K562 (cell line): ENCODE data around the gene PPP1R9B. TPM values are rescaled to one million over a fixed set of nuclear protein-coding genes. Genes with fewer than 3 reads are reported as not detected.

ENCODE experiments used
- ARID1B ChIP-seq: fragments of 450-650 bp; IDR thresholded peaks from 2 replicates; pipeline ENCODE4 v1.6.1; 2016; ENCODE audit warnings: antibody characterized with exemption, mild to moderate bottlenecking, inconsistent platforms
- CSDE1 ChIP-seq, 2 experiments: fragments of 450-650 bp; IDR thresholded peaks; 2 replicates each; pipeline ENCODE4 v1.6.1; 2016; ENCODE audit warnings: mild to moderate bottlenecking in 1 of 2
- CTBP1 ChIP-seq: fragments of 450-650 bp; IDR thresholded peaks from 2 replicates; pipeline ENCODE4 v1.6.1; 2016; ENCODE audit warnings: borderline replicate concordance
- KLF10 ChIP-seq: fragments of 250-450 bp; sonication (Bioruptor Pico); IDR thresholded peaks from 2 replicates; pipeline ENCODE4 v1.6.1; 2021; ENCODE audit warnings: matching md5 sums
- NKRF ChIP-seq: fragments of 450-650 bp; IDR thresholded peaks from 2 replicates; pipeline ENCODE4 v1.6.1; 2016; ENCODE audit warnings: borderline replicate concordance
- PHB2 ChIP-seq: fragments of 450-650 bp; IDR thresholded peaks from 2 replicates; pipeline ENCODE4 v1.6.1; 2017; ENCODE audit warnings: low read depth
- RFX7 ChIP-seq: fragments of 250-450 bp; sonication (Bioruptor Pico); IDR thresholded peaks from 2 replicates; pipeline ENCODE4 v1.5.1; 2021; ENCODE audit warnings: mild to moderate bottlenecking
- SAP30 ChIP-seq: fragments of 200-600 bp; sonication (generic); IDR thresholded peaks from 2 replicates; pipeline ENCODE4 v1.6.1; 2012; ENCODE audit warnings: borderline replicate concordance, low read depth, mild to moderate bottlenecking, moderate library complexity, low read length, control low read depth, inconsistent platforms; ENCODE audit not compliant: insufficient read depth, poor library complexity, severe bottlenecking
- SNIP1 ChIP-seq: fragments of 450-650 bp; IDR thresholded peaks from 2 replicates; pipeline ENCODE4 v1.7.1; 2017; ENCODE audit warnings: low read depth, mild to moderate bottlenecking
- SRSF9 ChIP-seq: fragments of 200-400 bp; formaldehyde crosslinking; IDR thresholded peaks from 2 replicates; pipeline ENCODE4 v1.6.1; 2017; ENCODE audit warnings: low read depth, low read length, borderline replicate concordance
- TAF15 ChIP-seq: fragments of 200-400 bp; formaldehyde crosslinking; IDR thresholded peaks from 2 replicates; pipeline ENCODE4 v1.6.1; 2017; ENCODE audit warnings: mild to moderate bottlenecking, low read depth, low read length, moderate library complexity
- TEAD2 ChIP-seq: fragments of 450-650 bp; IDR thresholded peaks from 2 replicates; pipeline ENCODE4 v1.6.1; 2016; ENCODE audit warnings: missing genetic modification characterization, control low read depth, missing compliant biosample characterization
- XRCC5 ChIP-seq: fragments of 200-400 bp; formaldehyde crosslinking; IDR thresholded peaks from 2 replicates; pipeline ENCODE4 v1.6.1; 2017; ENCODE audit warnings: low read depth, mild to moderate bottlenecking, low read length
- ZBED1 ChIP-seq: IDR thresholded peaks from 2 replicates; pipeline ENCODE4 v1.6.1; 2014
- ZNF41 ChIP-seq: fragments of 250-450 bp; sonication (Bioruptor Pico); conservative IDR thresholded peaks from 2 replicates; pipeline ENCODE4 v1.4.0; 2020; ENCODE audit warnings: mild to moderate bottlenecking
- ZNF609 ChIP-seq: sonication (generic); formaldehyde crosslinking; IDR thresholded peaks from 2 replicates; pipeline ENCODE4 v1.8.1; 2023; ENCODE audit warnings: missing genetic modification reagents, mild to moderate bottlenecking, borderline replicate concordance
- polyA plus RNA-seq, 8 experiments: library from polyadenylated mRNA; depleted of rRNA in 4 of 8; stranded (reverse) in 5 of 8; unstranded in 3 of 8; fragments of >200 nt; fragmentation: Nextera tagmentation in 2 of 8; fragmentation: Illumina TruSeq in 1 of 8; extraction: Ambion mirVana in 2 of 8; extraction: Trizol in 1 of 8; gene quantifications; 2 replicates each; pipeline versions ENCODE4 v1.2.1 to v1.2.3, GENCODE V29; 2011 to 2014; ENCODE audit warnings: inconsistent platforms in 1 of 8, missing spikeins in 1 of 8
- total RNA-seq, 7 experiments: library from RNA; depleted of rRNA in 6 of 7; stranded (reverse); fragments of >200 nt in 6 of 7; fragmentation: Illumina TruSeq in 2 of 7; extraction: Trizol in 2 of 7; gene quantifications; 2 replicates each; pipeline versions ENCODE4 v1.2.1 to v1.2.3, GENCODE V29; 2011 to 2021; ENCODE audit warnings: low replicate concordance in 1 of 7
- TF ChIP-seq, protein P1 (sequence below): sonication (generic); formaldehyde crosslinking; IDR thresholded peaks from 2 replicates; pipeline ENCODE4 v1.9.0; 2022; ENCODE audit warnings: mild to moderate bottlenecking, missing genetic modification reagents
- TF ChIP-seq, protein P2 (sequence below): fragments of 450-650 bp; formaldehyde crosslinking; IDR thresholded peaks from 2 replicates; pipeline ENCODE4 v1.4.0; 2020; ENCODE audit warnings: mild to moderate bottlenecking, mixed read lengths
- TF ChIP-seq, protein P3 (sequence below): sonication (generic); formaldehyde crosslinking; IDR thresholded peaks from 2 replicates; pipeline ENCODE4 v1.4.0; 2020; ENCODE audit warnings: mild to moderate bottlenecking, missing genetic modification reagents

The PPP1R9B gene
- total and polyA plus RNA-seq, 9 of the 15 experiments (the other 6 are each of a cell fraction or from before 2014, with no cell fraction given), result 0.10 to 63.5 (median 24.7) TPM

DNA sequence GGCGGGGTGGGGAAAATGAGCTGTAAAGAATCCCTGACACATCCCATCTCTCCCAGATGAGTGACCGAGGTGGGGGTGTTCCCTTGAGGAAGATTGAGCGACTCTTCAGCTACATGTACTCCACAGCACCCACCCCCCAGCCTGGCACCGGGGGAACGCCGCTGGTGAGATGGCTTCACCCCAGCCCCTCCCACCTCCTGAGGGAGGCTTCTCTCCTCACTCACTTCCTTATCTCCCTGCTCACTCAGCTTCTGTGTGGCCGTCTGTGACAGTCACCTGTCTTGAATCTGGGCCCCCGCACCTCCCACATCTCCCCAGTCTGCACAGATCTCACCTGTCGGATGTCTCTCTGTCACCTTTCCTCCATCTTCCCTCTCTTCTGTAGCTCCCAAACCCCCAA, 41.9 kb downstream of the PPP1R9B start (continued):
- no peak for TF ChIP-seq ZNF609 (CRISPR knock-in tag)
- no peak for TF ChIP-seq XRCC5
- TF ChIP-seq CTBP1, result peak; percentile 29; the same call in 1 of the 2 replicates
- TF ChIP-seq NKRF, result no peak
- TF ChIP-seq ARID1B, result peak; percentile 59
- no peak for TF ChIP-seq CSDE1 (IDR thresholded peaks at IDR 0.05)
- no peak for TF ChIP-seq PHB2
- no peak for TF ChIP-seq TEAD2 (tag)
- TF ChIP-seq, protein P1, sequence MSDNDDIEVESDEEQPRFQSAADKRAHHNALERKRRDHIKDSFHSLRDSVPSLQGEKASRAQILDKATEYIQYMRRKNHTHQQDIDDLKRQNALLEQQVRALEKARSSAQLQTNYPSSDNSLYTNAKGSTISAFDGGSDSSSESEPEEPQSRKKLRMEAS, result no peak; the same call in 1 of the 2 replicates
- TF ChIP-seq ZBED1, result no peak
- TF ChIP-seq, protein P2, sequence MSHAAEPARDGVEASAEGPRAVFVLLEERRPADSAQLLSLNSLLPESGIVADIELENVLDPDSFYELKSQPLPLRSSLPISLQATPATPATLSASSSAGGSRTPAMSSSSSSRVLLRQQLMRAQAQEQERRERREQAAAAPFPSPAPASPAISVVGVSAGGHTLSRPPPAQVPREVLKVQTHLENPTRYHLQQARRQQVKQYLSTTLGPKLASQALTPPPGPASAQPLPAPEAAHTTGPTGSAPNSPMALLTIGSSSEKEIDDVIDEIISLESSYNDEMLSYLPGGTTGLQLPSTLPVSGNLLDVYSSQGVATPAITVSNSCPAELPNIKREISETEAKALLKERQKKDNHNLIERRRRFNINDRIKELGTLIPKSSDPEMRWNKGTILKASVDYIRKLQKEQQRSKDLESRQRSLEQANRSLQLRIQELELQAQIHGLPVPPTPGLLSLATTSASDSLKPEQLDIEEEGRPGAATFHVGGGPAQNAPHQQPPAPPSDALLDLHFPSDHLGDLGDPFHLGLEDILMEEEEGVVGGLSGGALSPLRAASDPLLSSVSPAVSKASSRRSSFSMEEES, result no peak
- TF ChIP-seq, protein P3, sequence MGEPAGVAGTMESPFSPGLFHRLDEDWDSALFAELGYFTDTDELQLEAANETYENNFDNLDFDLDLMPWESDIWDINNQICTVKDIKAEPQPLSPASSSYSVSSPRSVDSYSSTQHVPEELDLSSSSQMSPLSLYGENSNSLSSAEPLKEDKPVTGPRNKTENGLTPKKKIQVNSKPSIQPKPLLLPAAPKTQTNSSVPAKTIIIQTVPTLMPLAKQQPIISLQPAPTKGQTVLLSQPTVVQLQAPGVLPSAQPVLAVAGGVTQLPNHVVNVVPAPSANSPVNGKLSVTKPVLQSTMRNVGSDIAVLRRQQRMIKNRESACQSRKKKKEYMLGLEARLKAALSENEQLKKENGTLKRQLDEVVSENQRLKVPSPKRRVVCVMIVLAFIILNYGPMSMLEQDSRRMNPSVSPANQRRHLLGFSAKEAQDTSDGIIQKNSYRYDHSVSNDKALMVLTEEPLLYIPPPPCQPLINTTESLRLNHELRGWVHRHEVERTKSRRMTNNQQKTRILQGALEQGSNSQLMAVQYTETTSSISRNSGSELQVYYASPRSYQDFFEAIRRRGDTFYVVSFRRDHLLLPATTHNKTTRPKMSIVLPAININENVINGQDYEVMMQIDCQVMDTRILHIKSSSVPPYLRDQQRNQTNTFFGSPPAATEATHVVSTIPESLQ (CRISPR knock-in tag), result no peak
- TF ChIP-seq SNIP1, result no peak
- no peak for TF ChIP-seq ZNF41 (CRISPR knock-in tag)
- TF ChIP-seq SRSF9, result no peak
- TF ChIP-seq TAF15, result no peak
- no peak for TF ChIP-seq SAP30
- no peak for TF ChIP-seq KLF10 (CRISPR knock-in tag)
- no peak for TF ChIP-seq RFX7 (CRISPR knock-in tag)
